Stimulated activated CD4-positive, alpha-beta T cell treated with anti-CD3 and anti-CD28 coated beads, Interleukin-2, amount 100 ng/mL, for 4 hours (primary cell): ENCODE results near the gene FAM53B.
"Not testable (repeated sequence)": the region's sequence is repeated elsewhere in the genome, so short reads cannot be mapped to it uniquely, and the experiment has no call there.

Experiments used
- DNase-seq: peaks from one replicate; pipeline ENCODE4 v3.0.0-alpha.2; 2020; ENCODE audit warnings: low read depth

Gene FAM53B

DNA sequence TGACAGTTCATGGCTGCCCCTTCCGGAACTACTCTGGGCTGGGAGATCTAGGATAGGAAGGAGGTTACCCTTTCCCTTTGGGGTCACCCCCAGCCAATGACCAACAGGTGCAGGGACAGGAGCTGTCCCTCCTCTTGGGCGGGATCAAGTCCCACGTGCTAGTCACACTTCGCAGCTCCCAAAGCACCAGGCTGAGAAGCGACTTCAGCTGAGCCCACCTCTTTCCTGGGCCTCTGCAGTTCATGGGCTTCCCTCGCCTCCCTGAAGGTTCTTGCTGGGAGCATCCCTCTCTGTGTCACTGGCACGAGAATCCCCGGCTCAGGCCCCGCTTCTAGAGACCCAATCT is 115.5 kb downstream of the FAM53B start:
- no peak for DNase-seq

DNA sequence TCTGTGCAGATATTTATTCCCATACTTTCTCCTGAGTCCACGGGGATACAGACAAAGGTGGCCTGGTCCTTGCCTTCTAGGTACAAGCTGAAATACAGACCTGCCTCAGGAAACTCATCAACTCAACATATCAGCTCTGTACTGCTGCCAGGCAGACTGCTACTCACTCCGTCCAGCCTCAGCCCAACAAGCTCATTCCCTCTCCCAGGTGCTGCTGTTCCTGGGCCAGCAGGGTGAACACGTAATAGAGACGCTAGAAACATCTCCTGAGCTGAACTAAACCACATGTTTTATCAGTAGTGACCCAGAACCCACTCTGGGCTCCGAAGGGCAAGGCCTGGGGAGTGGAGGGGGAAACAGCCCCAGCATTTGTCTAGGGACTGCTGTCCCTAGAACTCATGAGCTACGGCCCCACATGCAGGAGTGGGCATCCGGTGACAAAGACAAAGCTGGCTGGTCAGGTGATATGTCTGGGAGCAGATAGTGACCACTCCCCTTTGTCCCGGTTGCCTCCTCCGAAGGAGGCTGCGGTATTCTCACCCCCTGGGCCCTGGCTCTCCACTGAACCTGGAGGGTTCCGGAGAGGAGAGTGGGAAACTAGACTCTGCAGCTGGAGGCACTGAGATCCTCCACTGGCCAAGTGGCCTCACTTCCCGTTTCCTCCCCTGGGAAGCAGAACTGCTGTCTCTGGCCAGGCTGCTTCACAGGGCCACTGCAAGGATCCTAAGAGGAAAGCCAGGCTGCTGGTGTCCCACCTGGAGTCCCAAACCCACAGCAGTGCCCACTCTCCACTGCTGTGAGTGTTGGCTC is 116.1 kb downstream of the FAM53B start:
- no peak for DNase-seq

DNA sequence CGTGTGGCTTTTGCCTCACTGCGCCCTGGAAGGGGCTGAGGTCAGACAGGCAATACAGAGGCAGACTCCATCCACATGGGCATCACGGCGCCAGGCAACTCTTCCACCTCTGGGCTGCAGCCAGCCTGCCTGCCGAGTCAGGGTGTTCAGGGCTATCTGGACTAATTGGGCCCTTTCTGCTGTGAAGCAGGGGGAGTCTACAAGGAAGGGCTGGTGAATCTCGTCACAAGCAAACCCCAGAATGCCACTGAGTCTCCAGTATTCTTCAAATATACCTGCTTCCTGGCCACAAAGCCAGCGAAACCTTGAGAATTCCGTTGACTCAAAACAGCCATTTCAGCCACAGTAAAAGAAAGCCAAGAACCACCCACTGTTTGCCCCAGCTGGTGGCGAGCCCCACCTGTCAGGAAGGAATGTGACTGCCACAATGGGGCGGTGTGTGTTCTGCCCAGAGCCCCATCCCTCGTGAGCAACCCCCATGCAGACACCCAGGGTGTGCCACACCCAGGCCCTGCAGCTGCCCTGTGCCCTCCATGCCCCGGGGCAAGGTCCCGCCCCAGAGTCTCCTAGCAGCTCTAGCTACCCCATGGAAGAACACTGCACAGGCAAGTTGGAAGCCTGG is 117.3 kb downstream of the FAM53B start:
- peak; percentile 26 for DNase-seq

DNA sequence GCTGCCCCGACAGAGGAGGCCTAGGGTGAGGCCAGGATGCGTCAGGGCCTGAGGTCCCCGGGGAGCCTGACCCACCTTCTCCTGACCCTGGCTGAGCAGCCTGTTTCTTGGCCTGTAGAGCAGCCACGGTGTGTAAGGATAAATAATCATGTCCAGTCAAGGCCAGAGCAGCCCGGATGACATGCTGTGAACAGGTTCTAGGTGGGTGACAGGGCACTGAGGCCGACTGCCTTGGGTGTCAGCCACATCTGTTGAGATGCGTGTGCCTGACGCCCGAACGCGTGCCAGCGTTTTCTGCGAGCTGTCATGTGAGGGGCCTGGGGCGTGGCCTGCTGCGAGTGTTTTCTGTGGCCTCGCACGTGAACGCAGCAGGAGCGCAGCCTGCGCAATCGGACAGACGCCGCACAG is 118.3 kb downstream of the FAM53B start:
- no peak for DNase-seq

DNA sequence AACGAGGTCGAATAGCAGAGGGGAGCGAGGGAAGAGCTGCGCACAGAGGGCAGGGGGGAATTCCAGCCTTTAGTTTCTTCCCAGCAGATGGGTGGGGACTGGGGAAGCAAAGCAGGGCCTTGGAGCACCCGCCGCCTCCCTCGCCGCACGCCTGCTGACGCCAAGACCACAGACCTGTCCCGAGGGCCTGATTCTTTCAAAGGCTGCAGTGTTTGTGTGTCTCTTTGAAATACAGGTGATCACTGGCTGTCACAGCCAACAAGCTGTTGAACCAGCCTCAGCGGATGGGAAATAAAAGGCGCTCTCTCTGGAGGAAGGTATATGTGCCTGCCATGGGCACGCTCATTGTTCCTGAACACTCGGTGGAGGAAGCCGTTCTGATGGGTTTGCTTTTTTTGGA is 119.3 kb downstream of the FAM53B start:
- DNase-seq = no peak

DNA sequence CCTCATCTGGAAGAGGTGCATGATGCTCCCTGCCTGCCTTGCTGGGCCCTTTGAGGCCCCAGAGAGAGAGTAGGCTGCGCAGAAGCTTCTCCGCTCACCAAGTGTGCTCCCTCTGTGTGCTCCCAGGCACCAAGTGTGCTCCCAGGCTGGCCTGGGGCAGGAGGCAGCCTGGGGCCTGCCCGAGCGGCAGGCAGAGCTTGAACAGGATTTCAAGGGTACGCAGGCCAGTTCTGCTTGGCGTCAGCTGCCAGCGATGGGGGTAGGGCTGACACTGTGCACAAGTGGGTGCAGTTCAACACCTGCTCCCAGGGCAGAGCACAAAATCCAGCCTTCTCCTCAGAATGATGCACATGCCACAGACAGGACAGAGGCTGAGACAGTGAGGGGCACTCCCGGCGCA is 119.7 kb downstream of the FAM53B start:
- no peak for DNase-seq

DNA sequence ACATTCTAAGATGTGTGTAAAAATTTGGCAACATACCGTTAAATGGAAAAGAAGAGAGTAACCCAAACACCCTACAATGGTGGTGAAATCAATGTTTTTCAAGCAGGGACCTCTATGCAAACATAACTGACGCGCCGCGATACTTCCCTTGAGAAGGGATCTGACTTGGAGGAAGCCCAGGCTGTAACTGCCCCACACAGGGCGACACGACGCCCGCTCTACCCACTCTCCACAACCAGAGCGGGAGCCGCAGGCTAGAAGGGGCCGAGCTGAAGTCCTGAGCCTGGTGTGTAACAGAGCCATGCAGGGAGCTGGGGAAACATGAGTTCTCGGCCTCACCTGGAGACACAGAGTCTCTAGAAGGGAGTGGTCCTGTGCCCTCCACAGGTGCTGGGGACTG is 120.2 kb downstream of the FAM53B start:
- no peak for DNase-seq

DNA sequence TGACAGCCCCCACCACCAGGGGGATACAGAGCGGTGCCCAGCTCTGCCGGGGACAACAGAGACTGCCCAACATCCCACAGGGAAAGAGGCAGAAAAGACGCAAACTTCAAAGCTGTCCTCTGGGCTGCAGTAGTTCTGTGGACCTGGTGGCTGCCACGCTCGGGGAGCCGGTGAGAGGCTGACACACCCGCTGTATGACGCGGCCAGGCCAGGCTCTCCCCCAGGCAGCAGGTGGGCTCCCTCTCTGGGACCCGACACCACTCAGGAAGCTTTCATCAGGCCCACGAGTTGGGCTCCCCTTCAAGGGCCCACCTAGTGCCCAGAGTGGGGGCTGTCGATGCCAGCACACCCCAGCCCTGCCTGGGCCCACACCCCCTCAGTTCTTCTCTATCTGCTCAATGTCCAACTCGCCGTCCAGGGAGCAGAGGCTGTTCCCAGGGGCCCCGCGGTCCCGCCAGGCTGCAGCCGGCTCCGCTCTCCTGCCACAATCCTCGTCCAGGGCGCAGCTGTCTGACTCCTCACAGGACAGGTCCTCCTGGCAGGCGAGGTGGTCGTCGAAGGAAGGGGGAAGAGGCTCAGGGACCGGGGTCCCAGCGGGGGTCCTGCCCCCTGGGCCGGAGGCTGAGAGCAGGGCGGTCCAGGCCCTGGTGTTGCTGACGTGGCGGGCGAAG is 121.2 kb downstream of the FAM53B start:
- no peak for DNase-seq

DNA sequence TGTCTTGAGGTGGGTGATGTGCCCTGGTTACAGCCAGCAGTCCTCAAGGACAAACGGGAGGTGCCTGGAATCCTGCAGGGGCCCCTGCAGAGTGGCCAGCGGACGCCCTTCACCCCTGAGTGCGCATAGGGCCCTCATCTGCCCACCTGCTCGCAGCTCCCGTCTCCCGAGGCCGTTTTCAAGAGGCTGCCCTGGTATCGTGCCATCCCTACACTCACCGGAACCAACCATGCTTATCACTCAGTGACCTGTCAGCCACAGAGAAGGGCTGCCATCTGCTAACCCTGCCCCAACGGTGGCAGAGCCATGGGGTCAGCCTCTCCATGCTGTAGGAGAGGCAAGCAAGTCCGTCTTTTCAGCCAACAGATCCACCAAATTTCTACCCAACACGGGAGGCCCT is 122.0 kb downstream of the FAM53B start:
- no peak for DNase-seq

DNA sequence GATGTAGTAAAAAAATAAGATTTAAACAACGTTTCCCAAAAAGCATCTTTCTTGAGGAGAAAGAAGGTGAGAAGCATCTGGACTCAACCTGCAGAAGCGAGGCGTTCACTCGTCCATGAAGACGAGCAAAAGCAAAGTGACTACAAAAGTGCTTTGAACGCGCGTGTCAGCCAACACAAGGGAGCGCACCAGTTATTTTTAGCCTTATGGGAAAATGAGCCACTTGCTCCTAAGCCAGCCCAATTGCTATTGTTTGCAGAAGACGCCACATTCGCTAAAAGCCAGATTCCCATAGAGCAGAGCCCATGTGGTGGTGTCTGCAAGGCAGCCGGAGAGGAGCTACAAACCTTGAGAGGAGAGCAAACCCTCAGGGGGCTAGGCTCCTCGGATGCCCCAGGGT is 122.5 kb downstream of the FAM53B start:
- no peak for DNase-seq

DNA sequence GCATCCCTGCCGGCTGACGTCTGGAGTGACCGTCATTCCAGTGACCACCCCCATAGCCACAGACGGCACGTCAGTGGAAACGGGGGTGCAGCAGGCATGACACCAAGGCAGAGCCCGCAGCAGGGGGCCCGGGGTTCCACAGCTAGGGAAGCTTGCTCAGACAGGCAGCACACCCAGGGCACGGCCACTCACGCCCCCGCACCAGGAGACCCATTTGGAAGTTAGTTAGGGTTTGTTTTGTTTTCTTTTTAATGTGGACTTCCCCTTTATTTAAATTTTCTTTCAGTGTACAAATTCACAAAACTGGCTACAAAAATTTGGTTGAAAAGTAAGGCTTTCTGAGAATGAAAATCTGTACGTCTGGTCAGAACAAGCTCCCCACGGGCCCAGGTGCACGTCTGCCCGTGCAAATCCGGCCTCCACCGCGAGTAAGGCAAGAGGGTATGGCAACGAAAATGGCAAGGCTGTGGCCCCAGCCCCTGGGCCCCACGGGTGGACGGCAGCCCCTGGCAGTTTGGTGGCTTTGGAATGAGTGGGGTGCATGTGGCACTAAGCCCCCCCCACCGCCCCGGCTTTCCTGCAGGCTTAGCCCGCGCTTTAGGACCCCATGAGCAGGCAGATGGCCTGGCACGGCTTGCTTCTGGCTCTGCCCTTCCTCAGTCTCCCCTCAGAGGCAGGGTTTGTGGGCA is 124.2 kb downstream of the FAM53B start:
- no peak for DNase-seq

DNA sequence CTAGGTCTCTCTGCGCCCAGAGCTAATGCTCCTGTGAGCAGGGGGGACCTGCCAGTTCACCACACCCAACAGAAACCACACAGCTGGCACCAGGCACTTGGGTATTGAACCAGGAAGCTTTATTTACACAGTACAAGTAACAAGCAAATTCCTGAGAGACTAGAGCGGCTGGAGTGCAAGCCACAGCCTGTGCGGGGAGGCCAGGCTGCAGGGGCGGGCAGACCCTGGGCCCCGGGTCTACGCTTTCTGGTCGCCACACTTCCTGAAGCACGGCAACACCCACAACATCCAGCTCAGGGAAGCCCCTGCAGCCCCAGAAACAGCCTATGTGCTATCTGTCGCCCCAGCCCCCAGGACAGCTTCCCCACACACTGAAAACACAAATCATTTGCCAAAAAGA is 125.0 kb downstream of the FAM53B start:
- DNase-seq = no peak

DNA sequence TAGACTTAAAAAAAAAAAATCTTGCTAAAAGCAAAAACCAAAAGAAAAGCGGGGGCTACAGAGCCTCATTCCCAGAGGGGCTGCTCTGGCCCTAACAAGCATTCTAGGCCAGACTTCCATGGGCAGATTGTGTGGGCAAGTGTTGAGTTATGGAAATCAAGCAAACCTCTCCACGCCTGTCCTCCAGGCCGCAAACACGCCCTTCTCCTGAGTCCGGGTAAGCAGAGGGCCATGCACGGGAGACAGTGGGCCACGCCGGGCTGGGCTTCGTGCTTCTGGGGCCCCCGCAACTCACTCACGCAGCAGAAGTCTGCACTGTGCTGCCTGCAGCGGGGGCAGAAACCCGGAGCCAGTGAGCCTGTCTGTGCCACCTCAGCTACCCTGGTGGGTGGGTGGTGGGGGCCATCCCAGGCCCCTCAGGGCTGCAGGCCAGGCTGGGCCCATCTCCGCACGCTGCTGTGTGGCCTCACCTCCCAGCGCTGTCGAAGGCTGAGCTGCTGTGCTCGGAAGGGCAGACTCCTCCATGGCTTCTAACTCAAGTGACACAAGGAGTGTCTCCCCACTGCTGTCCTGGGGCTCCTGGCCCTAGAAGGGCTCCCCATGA is 125.6 kb downstream of the FAM53B start:
- no peak for DNase-seq

DNA sequence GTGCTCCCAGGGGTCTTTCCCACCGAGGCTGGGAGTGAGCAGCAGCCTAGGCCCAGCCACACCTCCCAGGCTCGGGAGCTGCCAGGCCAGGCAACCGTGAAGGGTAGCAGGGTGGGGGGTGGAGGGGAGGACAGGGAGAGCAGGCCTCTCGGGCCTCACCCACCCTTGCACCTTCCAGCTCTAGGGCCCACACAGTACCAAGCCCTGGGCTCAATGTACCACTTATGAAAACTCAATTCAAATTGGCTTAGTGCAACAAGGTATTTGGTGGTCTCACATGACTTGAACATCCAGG is 127.4 kb downstream of the FAM53B start:
- no peak for DNase-seq

DNA sequence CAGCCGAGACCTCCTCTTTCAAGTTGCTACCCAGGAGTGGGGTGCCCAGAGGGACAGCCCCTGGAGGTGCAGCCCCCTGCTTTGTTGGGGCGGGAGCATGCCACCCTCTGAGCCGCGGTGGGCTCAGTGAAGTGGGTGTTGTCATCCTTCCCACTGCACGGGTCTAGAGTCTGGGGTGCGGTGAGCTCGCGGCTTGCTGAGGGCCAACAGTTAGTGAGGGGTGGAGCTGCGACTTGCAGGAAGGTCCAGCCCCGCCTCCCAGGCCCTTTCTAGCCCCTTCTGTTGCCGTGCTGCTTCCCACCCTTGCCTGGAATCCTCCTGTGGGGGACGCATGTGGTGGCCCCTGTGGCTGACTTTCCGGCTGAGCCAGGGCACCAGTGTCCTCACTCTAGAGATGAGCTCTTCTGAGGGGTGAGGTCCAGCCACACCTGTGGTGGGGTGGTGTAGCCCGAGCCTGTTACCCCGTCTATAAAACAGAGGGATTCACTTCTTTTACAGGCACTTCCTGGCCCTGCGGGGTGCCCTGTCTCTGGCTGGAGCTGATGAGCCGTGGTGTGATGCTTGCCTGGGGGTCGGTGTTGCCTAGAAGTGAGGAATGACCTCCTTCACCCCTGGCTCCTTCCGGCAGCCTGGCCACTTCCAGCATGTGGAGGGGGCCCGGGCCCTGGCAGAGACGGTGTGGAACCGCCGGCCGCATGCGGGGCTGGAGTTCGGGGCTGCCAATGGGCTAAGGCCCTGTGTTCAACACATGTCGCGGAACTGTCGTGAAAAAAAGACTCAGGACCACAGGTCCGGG is 127.9 kb downstream of the FAM53B start:
- DNase-seq = no peak

DNA sequence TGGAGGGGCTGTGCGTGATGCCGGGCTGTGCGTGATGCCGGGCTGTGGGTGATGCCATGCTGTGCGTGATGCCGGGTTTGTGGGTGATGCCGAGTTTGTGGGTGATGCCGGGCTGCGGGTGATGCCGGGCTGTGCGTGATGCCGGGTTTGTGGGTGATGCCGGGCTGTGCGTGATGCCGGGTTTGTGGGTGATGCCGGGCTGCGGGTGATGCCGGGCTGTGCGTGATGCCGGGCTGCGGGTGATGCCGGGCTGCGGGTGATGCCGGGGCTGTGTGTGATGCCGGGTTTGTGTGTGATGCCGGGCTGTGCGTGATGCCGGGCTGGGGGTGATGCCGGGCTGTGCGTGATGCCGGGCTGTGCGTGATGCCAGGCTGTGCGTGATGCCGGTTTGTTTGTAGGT is 128.9 kb downstream of the FAM53B start:
- no peak for DNase-seq

DNA sequence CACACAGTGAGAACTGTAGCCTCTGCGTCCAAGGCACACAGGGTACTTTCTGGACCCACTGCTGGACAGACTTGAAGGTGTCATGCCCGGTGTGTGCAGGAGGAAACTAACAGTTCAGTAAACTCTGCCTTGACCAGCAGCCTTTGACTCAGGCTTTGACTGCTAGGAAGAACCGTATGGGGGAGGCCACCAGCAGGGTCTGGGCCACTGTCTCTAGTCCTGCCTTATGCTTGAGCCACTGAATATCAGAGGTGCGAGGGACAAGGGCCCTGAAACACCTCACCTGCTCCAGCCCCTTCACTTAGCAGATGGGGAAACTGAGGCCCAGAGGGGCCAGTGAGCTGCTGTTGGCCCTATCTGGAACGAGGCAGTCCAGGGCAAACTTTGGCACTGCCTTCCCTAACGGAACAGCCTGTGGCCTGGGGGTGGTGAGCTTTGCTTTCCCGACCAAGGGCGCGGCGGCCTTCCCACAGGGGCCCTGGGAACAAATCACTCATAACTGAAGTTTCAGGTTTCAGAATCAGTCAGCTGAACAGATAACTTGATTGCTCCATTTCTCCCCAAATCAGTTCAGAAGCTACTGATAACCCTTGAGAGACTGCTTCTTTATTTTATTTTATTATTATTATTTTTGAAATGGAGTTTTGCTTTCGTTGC is 130.0 kb downstream of the FAM53B start:
- DNase-seq = no peak

DNA sequence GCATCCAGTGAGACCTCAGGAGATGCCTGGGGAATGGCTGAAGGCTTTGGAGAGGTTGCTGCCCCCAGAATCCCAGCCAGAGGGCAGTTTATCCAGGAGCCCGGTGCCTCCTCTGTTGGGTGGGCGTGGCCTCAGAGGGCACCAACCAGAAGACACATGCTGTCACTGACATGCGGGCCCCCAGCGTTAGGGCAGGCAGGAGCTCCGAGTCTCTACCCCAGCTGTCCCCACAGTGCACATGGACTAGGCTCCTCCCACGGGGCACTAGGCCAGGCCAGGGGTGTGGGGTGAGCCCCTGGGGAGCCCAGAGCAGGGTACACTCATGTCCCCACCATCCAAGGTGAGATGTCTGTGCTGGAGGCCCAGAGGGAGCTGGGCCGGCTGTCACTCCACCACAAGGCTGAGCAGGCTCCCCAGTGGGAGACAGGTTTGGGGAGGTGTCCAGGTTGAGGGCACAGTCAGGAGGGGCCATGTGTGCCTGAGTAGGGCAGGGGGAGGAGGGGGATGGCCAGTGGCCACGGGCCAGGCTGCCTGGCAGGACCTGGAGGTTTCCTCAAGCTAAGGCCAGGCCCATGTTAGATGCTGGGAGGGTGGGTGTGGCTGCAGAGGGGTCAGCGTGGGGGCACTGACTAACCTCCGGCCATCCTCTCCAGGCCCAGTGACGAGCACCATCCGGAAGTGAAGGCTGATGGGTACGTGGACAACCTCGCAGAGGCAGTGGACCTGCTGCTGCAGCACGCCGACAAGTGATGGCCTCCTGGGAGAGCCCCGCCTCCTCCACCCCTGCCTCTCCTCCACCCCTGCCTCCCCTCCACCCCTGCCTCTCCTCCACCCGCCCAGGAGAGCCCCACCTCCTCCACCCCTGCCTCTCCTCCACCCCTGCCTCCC is 131.3 kb downstream of the FAM53B start:
- no peak for DNase-seq

DNA sequence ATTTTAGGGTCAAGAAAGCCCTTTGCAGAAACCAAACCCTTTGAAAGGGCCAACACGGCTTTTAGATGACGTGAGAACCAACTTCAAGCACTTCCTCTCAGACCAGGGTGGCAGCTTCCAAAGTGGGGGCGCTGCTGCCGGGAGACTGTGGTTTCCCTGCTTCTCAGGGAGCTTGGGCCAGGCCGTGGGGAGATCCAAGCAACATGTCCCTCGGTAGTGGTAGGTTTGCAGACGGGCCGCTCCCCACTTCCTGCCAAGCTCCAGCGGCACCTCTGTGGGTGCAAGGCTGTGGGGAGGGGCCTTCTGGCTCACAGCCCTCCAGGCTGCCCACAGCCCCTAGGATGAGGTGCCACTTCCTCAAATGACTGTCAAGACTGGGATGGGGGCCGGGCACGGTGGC is 132.4 kb downstream of the FAM53B start:
- no peak for DNase-seq

DNA sequence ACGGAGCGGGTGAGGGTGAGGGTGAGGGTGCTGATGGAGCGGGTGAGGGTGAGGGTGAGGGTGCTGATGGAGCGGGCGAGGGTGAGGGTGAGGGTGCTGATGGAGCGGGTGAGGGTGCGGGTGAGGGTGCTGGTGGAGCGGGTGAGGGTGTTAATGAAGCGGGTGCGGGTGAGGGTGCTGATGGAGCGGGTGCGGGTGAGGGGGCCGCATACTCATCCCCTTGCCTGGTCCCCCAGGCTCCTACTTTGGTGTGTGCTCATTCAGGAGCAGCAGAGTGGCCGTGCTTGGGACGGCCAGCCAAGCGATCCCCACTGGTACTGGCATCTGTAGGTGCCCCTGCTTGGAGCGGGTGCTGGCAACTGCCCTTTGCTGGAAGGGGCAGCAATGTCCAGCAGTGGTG is 133.3 kb downstream of the FAM53B start:
- not testable (repeated sequence) for DNase-seq
